COR-L47 (cell line): Measurements from ENCODE around the gene HTRA1.

Experiments
- DNase-seq: peaks from one replicate; lab custom pipeline; 2025; lab: John Stamatoyannopoulos, UW

The HTRA1 gene

GRCh38 chr10:122473116-122473515, 11.8 kb downstream of the HTRA1 start:
- no peak for DNase-seq

GRCh38 chr10:122474131-122474818, 12.9 kb downstream of the HTRA1 start:
- DNase-seq: no peak

- no peak for DNase-seq
These were observed 13.7 kb downstream of the HTRA1 start for GRCh38 chr10:122475100-122475499.

GRCh38 chr10:122475591-122476332, 14.4 kb downstream of the HTRA1 start:
- no peak for DNase-seq

- no peak for DNase-seq
These were observed 15.0 kb downstream of the HTRA1 start for GRCh38 chr10:122476333-122476695.

- DNase-seq: no peak
These were observed 16.1 kb downstream of the HTRA1 start for GRCh38 chr10:122477436-122477835.

GRCh38 chr10:122478971-122479370, 17.6 kb downstream of the HTRA1 start:
- no peak for DNase-seq

- DNase-seq: no peak
These were observed 18.9 kb downstream of the HTRA1 start for GRCh38 chr10:122480146-122480833.

- DNase-seq: no peak
These were observed 20.1 kb downstream of the HTRA1 start for GRCh38 chr10:122481296-122482056.

- no peak for DNase-seq
These were observed 23.1 kb downstream of the HTRA1 start for GRCh38 chr10:122484276-122485060.

- DNase-seq: no peak
These were observed 24.3 kb downstream of the HTRA1 start for GRCh38 chr10:122485670-122486069.

- no peak for DNase-seq
These were observed 25.2 kb downstream of the HTRA1 start for GRCh38 chr10:122486406-122487080.

- peak; percentile 8 for DNase-seq
These were observed 25.9 kb downstream of the HTRA1 start for GRCh38 chr10:122487174-122487765.

- DNase-seq: no peak
These were observed 28.9 kb downstream of the HTRA1 start for GRCh38 chr10:122490268-122490667.

GRCh38 chr10:122490786-122491680, 29.7 kb downstream of the HTRA1 start:
- no peak for DNase-seq

GRCh38 chr10:122492006-122492405, 30.7 kb downstream of the HTRA1 start:
- no peak for DNase-seq

GRCh38 chr10:122492999-122493481, 31.7 kb downstream of the HTRA1 start:
- no peak for DNase-seq

GRCh38 chr10:122493761-122494160, 32.4 kb downstream of the HTRA1 start:
- DNase-seq: no peak

GRCh38 chr10:122494173-122494820, 32.9 kb downstream of the HTRA1 start:
- no peak for DNase-seq
